OCI-LY3 (cell line): ENCODE results near the gene PFKL.

Experiments used
- CTCF ChIP-seq: fragments of 200-600, 300-600 bp; sonication (generic); IDR thresholded peaks from 2 replicates; pipeline ENCODE4 v1.5.1; 2014; ENCODE audit warnings: antibody characterized with exemption, low read length, low read depth
- EZH2phosphoT487 ChIP-seq: fragments of 200-600 bp; shearing (Covaris generic); IDR thresholded peaks from 2 replicates; pipeline ENCODE4 v1.6.1; 2018; ENCODE audit warnings: antibody characterized with exemption, mixed run types, low read depth

- TF ChIP-seq CTCF (no peak), EZH2phosphoT487 (no peak)
Observed at GRCh38 chr21:44316277-44316900, 16.5 kb downstream of the PFKL start.
